ENCODE results near the gene SSH2. TPM values are rescaled to one million over a fixed set of nuclear protein-coding genes. Genes with fewer than 3 reads are reported as not detected.

The SSH2 gene
- total and polyA plus RNA-seq, 2 experiments from 2014 or later: 9.9 to 12.7 TPM

DNA sequence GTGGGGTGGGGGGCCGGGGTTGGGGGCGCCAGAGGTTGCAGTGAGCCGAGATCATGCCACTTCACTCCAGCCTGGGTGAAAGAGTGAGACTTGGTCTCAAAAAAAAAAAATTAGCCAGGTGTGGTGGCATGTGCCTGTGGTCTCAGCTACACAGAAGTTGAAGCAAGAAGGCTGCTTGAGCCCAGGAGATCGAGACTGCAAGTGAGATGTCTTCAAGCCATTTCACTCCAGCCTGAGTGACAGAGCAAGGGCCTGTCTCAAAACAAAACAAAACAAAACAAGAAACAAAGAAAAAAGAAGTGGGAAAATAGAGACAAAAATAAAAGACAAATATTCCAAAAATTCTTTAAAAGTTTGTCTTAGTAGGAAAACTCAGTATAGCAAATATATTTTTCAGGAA is 172.2 kb downstream of the SSH2 start:
- no peak overlapping the region for H3K27ac ChIP-seq
- no peak overlapping the region for H2AFZ ChIP-seq
- H3K4me2 ChIP-seq: no peak overlapping the region
- TF ChIP-seq EZH2phosphoT487 (IDR thresholded peaks at IDR 0.05; ENCODE audit: low read depth, severe bottlenecking, unreplicated experiment) (no peak), CTCF (IDR thresholded peaks at IDR 0.05; ENCODE audit: poor library complexity) (no peak), EZH2 (IDR thresholded peaks at IDR 0.05; ENCODE audit: borderline replicate concordance) (no peak)
- no peaks in the 10 kb centered on the region for H3K9me3 ChIP-seq (ENCODE audit: low read depth)
- H4K20me1 ChIP-seq (ENCODE audit: insufficient read depth, poor library complexity, severe bottlenecking): no peaks in the 10 kb centered on the region
- H3K9me2 ChIP-seq (replicated peaks; ENCODE audit: insufficient read depth): no peaks in the 10 kb centered on the region
- WGBS (ENCODE audit: low lambda C conversion rate, missing lambda C conversion rate): 88% methylated on average over 1 of the region's 4 CpGs
- no peaks in the 10 kb centered on the region for H3K36me3 ChIP-seq (replicated peaks; ENCODE audit: insufficient read depth, low read depth)
- no peaks in the 10 kb centered on the region for H3K4me1 ChIP-seq (ENCODE audit: insufficient read depth)
- DNase-seq (ENCODE audit: low spot score): no peak
- H3K27me3 ChIP-seq: no peaks in the 10 kb centered on the region
- H3K79me2 ChIP-seq: no peaks in the 10 kb centered on the region
- H3K4me3 ChIP-seq: no peak overlapping the region

DNA sequence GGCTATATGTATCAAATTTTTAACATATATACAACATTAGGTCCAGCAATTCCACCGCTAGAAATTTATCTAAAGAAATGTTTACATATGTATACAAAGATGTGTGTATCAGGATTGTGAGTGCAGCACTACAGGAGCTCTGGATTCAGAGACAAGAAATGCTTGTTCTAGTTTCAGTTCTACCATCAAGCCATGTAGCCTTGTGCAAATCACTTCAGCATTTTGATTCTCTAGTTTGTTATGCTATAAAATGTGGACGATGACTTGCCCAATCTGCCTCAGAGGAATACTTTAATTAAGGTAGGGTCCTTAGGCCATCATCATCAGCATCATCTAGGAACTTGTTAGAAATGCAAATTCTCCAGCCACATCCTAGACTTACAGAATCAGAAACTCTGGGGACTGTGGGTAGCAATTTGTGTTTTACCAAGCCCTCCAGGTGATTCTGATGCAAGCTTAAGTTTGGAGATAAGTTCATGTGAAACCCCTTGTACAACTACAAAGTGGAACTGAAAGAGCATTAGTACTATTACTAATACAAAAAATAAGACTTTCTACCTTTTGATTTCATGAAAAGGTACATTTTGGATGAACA is 176.1 kb downstream of the SSH2 start:
- Histone ChIP-seq H4K20me1 (ENCODE audit: insufficient read depth, poor library complexity, severe bottlenecking) (no peaks in the 10 kb centered on the region), H3K27ac (no peak overlapping the region), H3K9me3 (ENCODE audit: low read depth) (no peaks in the 10 kb centered on the region), H3K27me3 (no peaks in the 10 kb centered on the region), H3K36me3 (replicated peaks; ENCODE audit: insufficient read depth, low read depth) (no peaks in the 10 kb centered on the region), H3K4me2 (no peak overlapping the region), H3K4me1 (ENCODE audit: insufficient read depth) (no peaks in the 10 kb centered on the region), H3K9me2 (replicated peaks; ENCODE audit: insufficient read depth) (no peaks in the 10 kb centered on the region), H2AFZ (no peak overlapping the region), H3K4me3 (no peak overlapping the region), H3K79me2 (no peaks in the 10 kb centered on the region)
- no peak for TF ChIP-seq CTCF (IDR thresholded peaks at IDR 0.05; ENCODE audit: poor library complexity)
- TF ChIP-seq EZH2 (IDR thresholded peaks at IDR 0.05; ENCODE audit: borderline replicate concordance): no peak
- no peak for TF ChIP-seq EZH2phosphoT487 (IDR thresholded peaks at IDR 0.05; ENCODE audit: low read depth, severe bottlenecking, unreplicated experiment)
- WGBS (ENCODE audit: low lambda C conversion rate, missing lambda C conversion rate): 86% methylated on average over 2 of the region's 2 CpGs
- DNase-seq (ENCODE audit: low spot score): no peak

GRCh38 chr17:29749045-29749825 is 180.8 kb downstream of the SSH2 start:
- Histone ChIP-seq H3K4me2 (no peak overlapping the region), H4K20me1 (ENCODE audit: insufficient read depth, poor library complexity, severe bottlenecking) (no peaks in the 10 kb centered on the region), H3K27ac (no peak overlapping the region), H3K4me3 (no peak overlapping the region), H2AFZ (no peak overlapping the region), H3K36me3 (replicated peaks; ENCODE audit: insufficient read depth, low read depth) (no peaks in the 10 kb centered on the region), H3K9me2 (replicated peaks; ENCODE audit: insufficient read depth) (no peaks in the 10 kb centered on the region), H3K27me3 (no peaks in the 10 kb centered on the region), H3K9me3 (ENCODE audit: low read depth) (no peaks in the 10 kb centered on the region), H3K4me1 (ENCODE audit: insufficient read depth) (no peaks in the 10 kb centered on the region), H3K79me2 (no peaks in the 10 kb centered on the region)
- WGBS (ENCODE audit: low lambda C conversion rate, missing lambda C conversion rate): 97% methylated on average over 5 of the region's 5 CpGs
- no peak for DNase-seq (ENCODE audit: low spot score)
- TF ChIP-seq CTCF (IDR thresholded peaks at IDR 0.05; ENCODE audit: poor library complexity) (no peak), EZH2phosphoT487 (IDR thresholded peaks at IDR 0.05; ENCODE audit: low read depth, severe bottlenecking, unreplicated experiment) (no peak), EZH2 (IDR thresholded peaks at IDR 0.05; ENCODE audit: borderline replicate concordance) (no peak)
